HG02678 (cell line): ENCODE results near the gene TMPRSS11B.
A peak's percentile ranks its signal among the peaks of the same experiment; 100 is the strongest.
"Not testable (repeated sequence)": the region's sequence is repeated elsewhere in the genome, so short reads cannot be mapped to it uniquely, and the experiment has no call there.

ENCODE experiments used
- ATAC-seq: cut with Tn5 transposase; IDR thresholded peaks from one replicate; pipeline ENCODE4 v1.9.1; 2021; ENCODE audit warnings: mild to moderate bottlenecking, moderate library complexity; ENCODE audit not compliant: unreplicated experiment

Gene TMPRSS11B

GRCh38 chr4:68245594-68245993 lies at the start of gene TMPRSS11B:
Gene TMPRSS11B, minus strand, starts transcription at chr4:68245694. Its CDS starts 136 bp downstream, at chr4:68245558.
- no peak for ATAC-seq

- ATAC-seq: no peak
These were observed 45.8 kb upstream of the TMPRSS11B start for GRCh38 chr4:68291256-68291655.

GRCh38 chr4:68288393-68288740 lies 42.9 kb upstream of the TMPRSS11B start:
- ATAC-seq: no peak

- no peak for ATAC-seq
These were observed 42.4 kb upstream of the TMPRSS11B start for GRCh38 chr4:68287704-68288392.

DNA sequence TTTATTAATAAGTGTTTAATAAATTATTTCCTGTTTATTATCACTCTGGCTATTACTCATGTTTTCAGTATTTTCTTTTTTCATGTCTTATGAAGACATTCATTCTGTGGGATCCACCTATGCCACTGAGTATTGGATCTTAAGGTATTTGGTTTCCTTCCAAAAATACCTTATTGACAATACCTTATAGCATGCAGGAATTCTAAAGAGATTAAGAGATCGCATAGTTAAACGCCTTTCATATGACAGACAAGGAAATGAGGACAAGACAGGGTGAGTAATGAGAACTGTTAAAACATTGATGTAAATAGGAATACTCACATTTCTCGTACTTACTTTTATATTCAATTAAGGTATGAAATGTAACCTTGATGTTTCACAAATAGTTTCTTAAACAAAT lies 38.2 kb upstream of the TMPRSS11B start:
- ATAC-seq: no peak

GRCh38 chr4:68283095-68283494 lies 37.6 kb upstream of the TMPRSS11B start:
- no peak for ATAC-seq

- ATAC-seq: not testable (repeated sequence)
These were observed 36.6 kb upstream of the TMPRSS11B start for GRCh38 chr4:68281796-68282740.

DNA sequence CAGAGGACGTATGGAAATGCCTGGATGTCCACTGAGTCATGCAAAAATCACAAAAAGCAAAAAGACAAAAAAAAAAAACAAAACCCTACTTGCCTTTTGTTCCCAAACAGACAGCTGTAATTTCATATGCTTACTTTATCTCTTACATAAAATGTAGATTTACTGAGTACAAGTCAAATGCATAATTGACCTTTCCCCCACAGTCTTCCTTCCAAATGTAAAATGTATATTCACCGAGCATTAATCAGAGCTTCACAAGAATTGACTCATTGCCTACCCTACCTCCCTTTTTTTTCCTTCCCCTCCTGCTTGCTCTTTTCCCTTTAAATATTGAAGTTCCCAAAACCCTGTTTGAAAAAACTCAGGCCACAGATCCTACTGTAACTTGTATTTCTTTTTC lies 32.5 kb upstream of the TMPRSS11B start:
- no peak for ATAC-seq

GRCh38 chr4:68277627-68278026 lies 32.1 kb upstream of the TMPRSS11B start:
- no peak for ATAC-seq

- ATAC-seq: peak; percentile 45
These were observed 27.4 kb upstream of the TMPRSS11B start for GRCh38 chr4:68272860-68273259.

- peak; percentile 57 for ATAC-seq
These were observed 26.9 kb upstream of the TMPRSS11B start for GRCh38 chr4:68272380-68272779.

GRCh38 chr4:68271851-68272357 lies 26.4 kb upstream of the TMPRSS11B start:
- peak; percentile 70 for ATAC-seq

DNA sequence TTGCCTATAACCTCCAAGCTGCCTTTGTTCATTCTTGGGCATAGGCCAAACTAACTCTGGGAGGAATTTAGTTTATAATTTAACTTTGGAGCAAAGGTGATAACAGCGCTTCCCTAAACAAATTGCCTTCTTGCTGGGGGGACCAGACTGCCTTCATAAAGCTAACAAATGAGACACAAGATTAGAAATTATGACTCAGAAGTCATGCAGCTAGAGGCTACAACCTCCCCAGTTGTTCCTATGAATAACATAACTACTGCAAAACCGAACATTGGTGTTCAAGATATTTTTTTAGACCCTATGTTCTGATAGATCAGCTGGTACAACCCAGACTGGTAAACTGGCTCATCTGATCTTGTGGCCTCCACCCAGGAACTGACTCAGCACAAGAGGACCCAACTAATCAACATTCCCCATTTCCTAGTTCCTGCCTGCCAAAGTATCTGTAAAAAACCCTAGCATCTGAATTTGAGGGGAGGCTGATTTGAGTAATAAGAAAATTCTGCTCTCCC lies 22.0 kb upstream of the TMPRSS11B start:
- no peak for ATAC-seq

DNA sequence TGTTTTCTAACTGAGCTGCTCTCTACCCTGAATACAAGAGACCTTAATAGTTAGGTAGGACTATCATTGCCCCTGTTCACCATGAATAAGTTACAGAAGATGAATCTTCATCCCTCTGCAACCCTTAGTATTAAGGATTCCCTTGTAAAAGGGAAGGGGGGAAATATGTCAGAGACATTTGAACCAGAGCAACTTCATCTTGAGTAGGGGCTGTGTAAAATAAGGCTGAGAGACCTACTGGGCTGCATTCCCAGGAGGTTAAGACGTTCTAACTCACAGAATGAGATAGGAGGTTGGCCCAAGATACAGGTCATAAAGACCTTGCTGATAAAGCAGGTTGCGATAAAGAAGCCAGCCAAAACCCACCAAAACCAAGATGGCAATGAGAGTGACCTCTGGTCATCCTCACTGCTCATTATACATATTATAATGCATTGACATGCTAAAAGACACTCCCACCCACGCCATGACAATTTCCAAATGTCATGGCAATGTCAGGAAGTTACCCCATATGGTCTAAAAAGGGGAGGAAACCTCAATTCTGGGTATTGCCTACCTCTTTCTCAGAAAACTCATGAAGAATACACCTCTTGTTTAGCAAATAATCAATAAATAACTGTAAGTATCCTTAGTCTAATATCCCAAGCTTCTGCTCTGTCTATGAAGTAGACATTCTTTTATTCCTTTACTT lies 19.5 kb upstream of the TMPRSS11B start:
- ATAC-seq: no peak

DNA sequence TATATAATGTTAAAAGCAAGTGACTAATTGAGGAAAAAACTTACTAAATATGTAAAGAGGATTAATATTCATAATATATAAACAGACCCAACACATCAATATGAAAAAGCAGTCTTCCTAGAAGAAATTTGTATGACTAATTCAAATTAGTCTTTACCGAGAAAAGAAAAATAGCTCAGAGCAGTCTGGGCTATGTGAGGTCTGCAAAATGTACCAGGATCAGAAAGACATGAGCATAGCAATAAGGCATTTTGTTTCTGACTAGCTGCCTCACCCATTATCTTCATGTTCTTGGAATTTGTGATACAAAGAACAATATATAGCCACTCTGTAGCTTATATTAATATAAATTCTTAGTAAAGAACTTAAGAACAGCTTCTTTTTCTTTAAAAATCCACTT lies 13.7 kb upstream of the TMPRSS11B start:
- no peak for ATAC-seq

- ATAC-seq: no peak
These were observed 12.2 kb upstream of the TMPRSS11B start for GRCh38 chr4:68257719-68258118.

GRCh38 chr4:68256284-68256683 lies 10.8 kb upstream of the TMPRSS11B start:
- ATAC-seq: no peak

DNA sequence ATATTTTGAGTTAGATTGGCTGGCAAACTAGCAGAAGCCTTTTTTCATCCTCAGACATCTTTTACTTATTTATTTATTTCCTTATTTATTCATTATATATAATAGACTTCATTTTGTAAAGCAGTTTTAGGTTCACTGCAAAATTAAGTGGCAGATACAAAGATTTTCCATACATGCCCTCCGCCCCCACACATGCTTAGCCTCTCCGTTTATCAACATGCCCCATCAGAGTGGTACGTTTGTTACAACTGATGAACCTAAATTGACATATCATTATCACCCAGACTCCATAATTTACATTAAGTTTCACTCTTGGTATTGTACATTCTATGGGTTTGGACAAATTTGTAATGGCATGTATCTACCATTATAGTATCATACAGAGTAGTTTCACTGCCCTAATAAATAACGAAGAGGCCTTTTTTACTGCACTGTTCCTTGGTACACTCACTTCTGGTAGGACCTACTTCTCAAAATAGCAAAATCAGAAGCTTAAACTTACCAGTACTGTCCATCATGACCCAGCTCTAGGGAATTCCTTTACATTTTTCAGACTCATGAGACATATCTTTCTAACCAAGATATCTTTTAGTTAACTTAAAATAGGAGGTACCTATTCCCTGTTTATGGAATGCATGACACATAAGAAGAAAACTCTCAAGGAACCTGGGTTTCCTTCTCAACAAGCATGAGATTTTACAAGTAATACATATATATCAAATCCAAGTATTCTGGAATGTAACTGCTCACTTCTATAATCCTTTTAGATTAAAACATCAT lies 4.8 kb upstream of the TMPRSS11B start:
- ATAC-seq: no peak

DNA sequence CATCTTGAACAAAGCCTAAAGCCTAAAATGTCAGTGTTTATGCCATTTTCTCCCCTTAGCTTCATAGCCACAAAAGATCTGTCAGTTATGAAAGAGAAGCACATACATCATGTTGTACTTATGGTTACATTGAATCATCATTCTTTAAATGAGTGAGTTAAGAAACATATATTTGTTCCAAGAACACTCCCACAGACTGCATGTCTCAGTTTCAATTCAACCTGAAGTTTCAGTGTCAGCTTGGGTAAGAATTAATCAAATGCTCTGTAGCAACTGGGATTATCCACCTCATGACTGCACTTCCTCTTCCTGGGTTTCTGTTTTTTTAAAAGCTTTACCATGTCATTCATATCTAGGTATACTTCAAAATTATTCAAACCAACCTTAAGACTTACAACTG lies 3.9 kb upstream of the TMPRSS11B start:
- ATAC-seq: peak; percentile 78

- no peak for ATAC-seq
These were observed 4.9 kb downstream of the TMPRSS11B start for GRCh38 chr4:68240620-68241019.
